GM10248 (cell line): ENCODE data around the gene OSBPL9.
"Not testable (repeated sequence)": the region's sequence is repeated elsewhere in the genome, so short reads cannot be mapped to it uniquely, and the experiment has no call there.

Source experiments
- CTCF ChIA-PET: fragments of 300-600 bp; sonication (Branson Sonifier 250); formaldehyde crosslinking; extraction: SDS; loops from one replicate; lab custom pipeline; 2021; ENCODE audit warnings: antibody characterized with exemption; lab: Yijun Ruan, JAX
- POLR2A ChIA-PET: fragments of 350-650 bp; sonication (Branson Sonifier 250); formaldehyde crosslinking; extraction: SDS; loops from one replicate; lab custom pipeline; 2020; ENCODE audit warnings: antibody characterized with exemption; lab: Yijun Ruan, JAX
- DNase-seq: peaks from one replicate; pipeline ENCODE4 v3.0.0; 2012; ENCODE audit errors: extremely low spot score
- CTCF ChIP-seq: IDR thresholded peaks from 2 replicates; pipeline ENCODE4 v1.5.1; 2012; ENCODE audit warnings: mild to moderate bottlenecking, low read depth; ENCODE audit errors: extremely low read depth, missing control alignments, control extremely low read depth

OSBPL9 gene

GRCh38 chr1:51814513-51814912 lies 197.6 kb downstream of the OSBPL9 start:
- CTCF ChIA-PET = no interaction called here
- no peak for DNase-seq
- POLR2A ChIA-PET = no interaction called here
- no peak for TF ChIP-seq CTCF

- ChIA-PET CTCF (no interaction called here), POLR2A (no interaction called here)
- TF ChIP-seq CTCF = no peak
- no peak for DNase-seq
These were observed 201.6 kb downstream of the OSBPL9 start for GRCh38 chr1:51818487-51818886.

GRCh38 chr1:51819021-51819420 lies 202.1 kb downstream of the OSBPL9 start:
- CTCF ChIA-PET, DNase-seq: not testable (repeated sequence)
- POLR2A ChIA-PET = interaction anchor here (0.6 kb wide), 1 partner anchor 423 kb away, joined by 8 read pairs; no protein-coding TSS in a partner anchor

GRCh38 chr1:51819810-51820209 lies 202.9 kb downstream of the OSBPL9 start:
- ChIA-PET POLR2A (no interaction called here), CTCF (no interaction called here)
- no peak for TF ChIP-seq CTCF
- DNase-seq = no peak

- ChIA-PET POLR2A (no interaction called here), CTCF (no interaction called here)
- no peak for DNase-seq
- TF ChIP-seq CTCF = no peak
These were observed 212.2 kb downstream of the OSBPL9 start for GRCh38 chr1:51829058-51829457.

- POLR2A ChIA-PET = no interaction called here
- CTCF ChIA-PET = interaction anchor here (1.3 to 1.6 kb wide), 2 partner anchors 8 to 22 kb away, joined by 3 to 4 read pairs; no protein-coding TSS in a partner anchor
- TF ChIP-seq CTCF = no peak
- DNase-seq = no peak
These were observed 216.8 kb downstream of the OSBPL9 start for GRCh38 chr1:51833700-51834099.

GRCh38 chr1:51837243-51837642 lies 220.4 kb downstream of the OSBPL9 start:
- ChIA-PET POLR2A (no interaction called here), CTCF (interaction anchor here (1.3 to 2.8 kb wide), 2 partner anchors 9 to 37 kb away, joined by 4 to 14 read pairs; no protein-coding TSS in a partner anchor)
- TF ChIP-seq CTCF = no peak
- DNase-seq = no peak
